NCI-H2171 treated with DMSO at 0.1 percent for 48 hours (cell line): ENCODE data around the gene TTC38.

Experiments
- DNase-seq: peaks from one replicate; lab custom pipeline; 2025; lab: John Stamatoyannopoulos, UW

TTC38 gene

GRCh38 chr22:46278656-46279645, 11.1 kb downstream of the TTC38 start:
- DNase-seq = no peak

GRCh38 chr22:46280063-46280817, 12.4 kb downstream of the TTC38 start:
- DNase-seq = no peak

DNA sequence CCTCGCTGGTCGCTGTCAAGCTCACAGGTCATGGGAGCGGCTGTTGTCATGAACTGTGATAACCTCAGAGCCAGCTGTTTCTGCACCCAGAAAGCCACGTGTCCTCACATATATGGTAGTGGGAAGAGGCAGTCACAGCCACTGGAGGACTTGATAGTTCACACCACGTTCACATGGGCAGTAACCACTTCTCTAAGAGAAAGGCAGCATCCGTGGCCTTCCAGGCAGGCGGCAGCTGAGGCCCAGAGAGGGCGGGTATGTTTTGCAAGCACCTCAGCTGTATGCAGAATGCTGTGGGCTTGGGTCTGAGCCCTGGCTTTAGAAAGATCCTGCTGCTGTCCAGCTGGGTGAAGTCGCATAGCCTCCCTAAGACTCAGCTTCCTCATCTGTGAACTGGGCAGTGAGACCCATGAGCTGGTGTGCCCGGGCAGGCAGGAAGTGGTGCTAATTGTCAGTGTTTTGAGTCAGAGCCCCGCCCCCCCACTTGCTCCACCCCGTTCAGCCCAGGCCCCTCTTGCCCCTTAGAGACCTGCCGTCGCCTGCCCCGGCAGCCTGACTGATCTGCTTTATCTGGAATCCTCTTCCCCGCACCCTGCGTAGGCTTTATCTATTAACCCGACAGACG, 13.3 kb downstream of the TTC38 start:
- DNase-seq = no peak

- DNase-seq = no peak
These were observed 14.3 kb downstream of the TTC38 start for GRCh38 chr22:46281866-46282678.

- DNase-seq = no peak
These were observed 18.2 kb downstream of the TTC38 start for GRCh38 chr22:46286006-46286405.

GRCh38 chr22:46286941-46287872, 19.4 kb downstream of the TTC38 start:
- DNase-seq = no peak

GRCh38 chr22:46287873-46288751, 20.3 kb downstream of the TTC38 start:
- no peak for DNase-seq

DNA sequence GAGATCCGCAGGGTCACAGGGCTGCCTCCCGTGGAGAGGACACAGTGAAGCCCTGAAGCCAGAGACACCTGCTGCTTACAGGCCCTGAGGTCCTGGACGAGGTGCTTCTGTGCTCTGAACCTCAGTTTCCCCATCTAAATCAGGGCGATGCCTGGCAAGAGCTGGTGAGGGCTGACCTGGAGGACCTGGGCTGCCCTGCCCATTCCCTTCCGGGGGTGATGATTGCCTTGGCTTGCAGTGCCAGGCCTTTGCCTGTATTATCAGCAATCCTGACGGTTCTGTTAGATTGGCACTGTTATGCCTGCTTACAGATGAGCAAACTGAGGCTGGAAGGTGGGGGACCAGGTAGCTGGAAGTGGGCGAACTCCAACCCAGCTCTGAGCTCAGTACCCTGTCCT, 21.0 kb downstream of the TTC38 start:
- no peak for DNase-seq

DNA sequence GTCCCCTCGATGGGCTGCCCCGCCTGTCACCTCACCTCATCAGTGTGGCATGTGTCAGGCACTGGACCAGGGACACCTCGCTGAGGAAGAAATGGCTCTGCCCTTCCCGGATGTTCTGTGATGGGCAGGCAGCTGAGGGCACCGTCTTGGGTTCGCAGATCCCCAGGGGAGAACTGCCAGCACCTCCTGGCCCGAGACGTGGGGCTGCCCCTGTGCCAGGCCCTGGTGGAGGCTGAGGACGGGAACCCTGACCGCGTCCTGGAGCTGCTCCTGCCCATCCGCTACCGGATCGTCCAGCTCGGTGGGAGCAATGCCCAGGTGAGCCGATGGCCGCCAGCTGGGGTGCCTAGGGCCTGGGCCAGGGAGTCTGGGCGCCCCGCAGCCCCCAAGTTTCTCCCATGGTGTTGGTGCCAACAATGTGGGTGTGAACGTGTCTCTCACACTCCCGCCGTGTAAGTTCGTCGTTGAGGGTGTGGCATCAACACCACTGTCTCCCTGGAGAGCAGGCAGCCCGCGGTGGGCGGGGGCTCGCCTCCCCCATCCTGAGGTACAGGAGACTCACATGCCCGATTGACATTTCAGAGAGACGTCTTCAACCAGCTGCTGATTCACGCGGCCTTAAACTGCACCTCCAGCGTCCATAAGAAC, 21.6 kb downstream of the TTC38 start:
- DNase-seq = no peak

DNA sequence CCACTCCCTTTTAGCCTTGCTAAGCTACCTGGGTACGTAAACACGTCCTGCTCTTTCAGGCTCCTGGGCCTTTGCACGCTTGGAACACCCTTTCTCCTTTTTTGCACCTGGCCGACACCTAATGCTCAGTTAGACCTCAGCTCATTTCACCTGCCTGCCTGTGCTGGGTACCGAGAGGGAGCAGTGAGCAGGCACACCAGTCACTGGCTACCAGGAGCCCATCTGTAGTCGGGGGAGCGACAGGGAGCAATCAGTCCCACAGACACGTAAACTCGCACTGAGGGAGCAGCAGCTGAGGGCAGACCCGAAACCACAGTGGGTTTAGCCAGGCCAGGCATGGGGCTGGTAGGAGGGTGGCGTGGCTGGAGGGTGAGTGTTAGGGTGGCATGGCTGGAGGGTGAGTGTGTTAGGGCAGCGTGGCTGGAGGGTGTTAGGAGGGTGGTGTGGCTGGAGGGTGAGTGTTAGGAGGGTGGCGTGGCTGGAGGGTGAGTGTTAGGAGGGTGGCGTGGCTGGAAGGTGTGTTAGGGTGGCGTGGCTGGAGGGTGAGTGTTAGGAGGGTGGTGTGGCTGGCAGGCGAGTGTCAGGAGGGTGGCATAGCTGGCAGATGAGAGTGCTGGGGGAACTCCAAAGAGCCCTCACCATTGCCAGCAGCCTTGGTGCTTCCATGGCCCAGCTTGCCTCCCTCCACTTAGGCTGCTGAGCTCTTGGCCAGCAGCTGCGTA, 22.5 kb downstream of the TTC38 start:
- no peak for DNase-seq

DNA sequence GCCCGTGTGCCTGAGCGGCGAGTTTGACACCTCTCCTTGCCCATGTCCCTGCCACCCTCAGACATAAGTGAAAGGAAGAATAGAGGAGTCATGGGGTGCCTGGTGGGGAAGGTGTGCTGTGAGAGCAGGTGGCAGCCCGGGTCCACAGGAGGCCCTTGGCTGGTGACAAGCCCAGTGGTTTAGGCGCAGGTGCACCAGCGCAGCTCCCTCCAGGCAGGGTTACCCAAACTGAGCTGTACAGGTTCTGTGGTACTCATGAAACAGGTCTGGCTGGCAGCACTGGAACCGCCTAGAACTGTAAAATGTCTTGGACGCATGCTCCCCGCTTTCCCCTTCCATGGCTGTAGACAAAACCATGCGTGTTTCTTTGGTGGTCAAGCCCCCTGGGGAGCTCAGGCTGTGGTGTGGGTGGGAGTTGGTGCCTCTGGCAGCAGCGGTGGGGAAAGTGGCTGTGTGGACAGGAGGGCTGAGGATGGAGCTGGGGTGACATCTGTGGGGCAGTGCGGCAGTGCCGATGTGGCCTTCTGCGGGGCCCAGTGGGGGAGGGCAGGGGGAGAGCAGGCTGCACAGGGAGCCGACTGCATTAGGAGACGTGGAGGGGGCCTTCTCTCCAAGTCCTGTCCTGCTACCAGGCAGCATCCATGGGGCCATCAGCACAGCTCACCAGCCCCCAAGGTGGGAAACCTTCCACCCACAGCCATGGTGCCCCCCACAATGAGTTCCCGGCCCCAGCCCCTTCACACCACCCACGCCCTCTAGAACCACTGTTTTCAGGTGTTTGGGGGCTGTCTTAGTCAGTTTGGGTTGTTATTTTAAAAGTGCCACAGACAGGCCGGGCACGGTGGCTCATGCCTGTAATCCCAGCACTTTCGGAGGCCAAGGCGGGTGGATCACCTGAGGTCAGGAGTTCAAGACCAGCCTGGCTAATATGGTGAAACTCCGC, 23.3 kb downstream of the TTC38 start:
- DNase-seq = no peak

DNA sequence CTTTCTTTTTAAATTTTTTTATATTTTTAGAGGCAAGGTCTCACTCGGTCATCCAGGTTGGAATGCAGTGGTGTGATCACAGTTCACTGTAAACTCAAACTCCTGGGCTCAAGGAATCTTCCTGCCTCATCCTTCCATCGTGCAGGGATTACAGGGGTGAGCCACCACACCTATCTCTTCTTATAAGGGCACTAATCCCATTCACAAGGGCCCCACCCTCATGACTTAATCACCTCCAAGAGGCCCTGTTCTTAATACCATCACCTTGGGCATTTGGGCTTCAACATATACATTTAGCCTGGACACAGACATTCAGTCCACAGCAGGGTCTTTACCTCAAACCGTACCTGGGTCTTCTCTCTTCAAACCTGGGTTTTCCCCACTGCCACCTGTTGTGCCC, 24.4 kb downstream of the TTC38 start:
- no peak for DNase-seq

DNA sequence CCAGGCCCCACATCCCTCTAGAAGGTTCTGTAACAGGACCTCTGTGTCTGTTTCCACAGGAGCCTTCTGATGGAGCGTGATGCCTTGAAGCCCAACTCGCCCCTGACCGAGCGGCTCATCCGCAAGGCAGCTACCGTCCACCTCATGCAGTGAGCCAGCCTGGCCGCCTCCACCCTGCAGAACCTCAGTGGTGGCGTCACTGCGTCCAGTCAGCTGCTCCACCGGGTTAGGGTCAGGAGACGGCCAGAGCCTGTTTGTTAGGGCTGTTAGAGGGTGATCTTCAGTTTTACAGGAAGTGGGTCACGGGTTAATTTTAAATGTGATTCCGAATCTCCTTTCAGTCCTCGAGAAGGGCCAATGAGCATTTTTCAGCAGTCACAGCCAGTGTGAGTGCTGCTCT, 24.9 kb downstream of the TTC38 start:
- DNase-seq = no peak

- DNase-seq = no peak
These were observed 25.9 kb downstream of the TTC38 start for GRCh38 chr22:46293577-46294260.

DNA sequence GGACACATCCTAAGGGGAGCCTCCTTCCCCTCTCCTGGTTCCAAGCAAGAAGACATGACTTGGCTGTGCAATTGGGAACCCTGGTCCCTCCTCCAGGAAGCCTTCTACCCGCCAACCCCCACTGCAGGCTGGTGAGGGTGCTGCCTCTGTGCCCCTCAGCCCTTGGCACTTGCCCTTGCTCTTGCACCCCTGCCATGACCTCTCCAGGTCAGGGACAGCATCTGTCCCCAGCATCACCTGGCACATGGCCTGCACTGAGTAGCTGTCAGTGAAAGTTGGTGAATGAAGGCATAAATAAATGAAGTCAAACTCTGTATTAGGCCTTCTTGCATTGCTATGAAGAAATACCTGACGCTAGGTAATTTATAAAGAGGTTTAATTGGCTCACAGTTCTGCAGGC, 27.0 kb downstream of the TTC38 start:
- DNase-seq = no peak

DNA sequence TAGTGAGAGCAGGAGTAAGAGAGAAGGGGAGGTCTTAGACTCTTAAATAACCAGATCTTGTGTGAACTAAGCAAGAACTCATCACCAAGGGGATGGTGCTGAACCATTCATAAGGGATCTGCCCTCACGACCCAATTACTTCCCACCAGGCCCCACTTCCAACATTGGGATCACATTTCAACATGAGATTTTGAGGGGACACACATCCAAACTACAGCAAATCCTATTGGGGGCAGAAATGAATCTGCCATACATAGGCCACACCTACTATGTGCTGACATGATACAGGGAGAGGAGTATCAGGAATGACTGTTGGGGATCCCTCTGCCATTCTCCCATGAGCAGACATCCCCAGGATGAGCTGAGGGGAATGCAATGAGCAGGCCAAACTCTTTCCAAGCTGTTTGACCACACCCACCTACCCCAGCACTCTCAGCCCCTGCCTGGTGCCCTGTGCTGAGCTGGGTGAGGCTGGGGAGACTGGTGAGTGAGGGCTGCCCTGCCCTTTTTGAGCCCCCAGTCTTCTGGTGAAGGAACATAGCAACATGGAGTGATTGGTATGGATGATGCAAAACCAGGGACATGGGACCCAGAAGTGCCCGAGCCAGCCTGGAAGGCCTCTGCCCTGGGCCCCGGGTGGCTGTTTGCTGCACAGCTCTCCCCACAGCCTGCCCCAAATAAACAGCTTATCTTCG, 27.6 kb downstream of the TTC38 start:
- no peak for DNase-seq
